H1 (cell line): ENCODE measurements around the gene FARP2. TPM values are rescaled to one million over a fixed set of nuclear protein-coding genes. Genes with fewer than 3 reads are reported as not detected.
A peak's percentile ranks its signal among the peaks of the same experiment; 100 is the strongest.

ENCODE experiments used
- CTCF ChIA-PET: fragments of 300-600 bp; sonication (Branson Sonifier 250); formaldehyde crosslinking; loops from one replicate; lab custom pipeline; 2021; ENCODE audit not compliant: partially characterized antibody; lab: Charles Lee
- POLR2A ChIA-PET: fragments of 300-600 bp; sonication (Branson Sonifier 250); formaldehyde crosslinking; loops from one replicate; lab custom pipeline; 2021; ENCODE audit warnings: inconsistent platforms; ENCODE audit not compliant: partially characterized antibody; lab: Charles Lee
- DNase-seq, 2 experiments: peaks; one replicate each; pipeline versions ENCODE4 v3.0.0 to v3.0.0-alpha.2; 2010 to 2022; ENCODE audit warnings: low spot score in 2 of 2, low read depth in 1 of 2, mixed read lengths in 1 of 2
- FAIRE-seq: peaks from 2 replicates; lab custom pipeline; 2011; peaks lifted over from hg19 to GRCh38; lab: Jason Lieb, UNC
- H2AFZ ChIP-seq: 2 replicates; pipeline ENCODE4 v1.8.1; 2012; ENCODE audit warnings: low read length, inconsistent platforms
- H2AK5ac ChIP-seq: 2 replicates; pipeline ENCODE4 v1.6.1; 2013; ENCODE audit warnings: low read depth, low read length
- H2BK120ac ChIP-seq: replicated peaks from 2 replicates; pipeline ENCODE3; 2013; ENCODE audit warnings: low read depth, low read length, inconsistent platforms
- H2BK12ac ChIP-seq: 2 replicates; pipeline ENCODE4 v1.6.1; 2013; ENCODE audit warnings: low read depth, low read length
- H2BK15ac ChIP-seq: 2 replicates; pipeline ENCODE4 v1.6.1; 2013; ENCODE audit warnings: low read length
- H2BK20ac ChIP-seq: 2 replicates; pipeline ENCODE4 v1.6.1; 2013; ENCODE audit warnings: low read length
- H2BK5ac ChIP-seq: 2 replicates; pipeline ENCODE4 v1.6.1; 2013; ENCODE audit warnings: low read depth, low read length
- H3K14ac ChIP-seq: 2 replicates; pipeline ENCODE4 v1.6.1; 2013; ENCODE audit warnings: inconsistent platforms; ENCODE audit not compliant: insufficient read length
- H3K18ac ChIP-seq: 2 replicates; pipeline ENCODE4 v1.6.1; 2013; ENCODE audit warnings: low read length; ENCODE audit errors: extremely low read depth
- H3K23ac ChIP-seq: 2 replicates; pipeline ENCODE4 v1.6.1; 2013; ENCODE audit warnings: inconsistent platforms; ENCODE audit not compliant: insufficient read length
- H3K23me2 ChIP-seq: 2 replicates; pipeline ENCODE4 v1.6.1; 2013; ENCODE audit warnings: low read depth, low read length
- H3K27ac ChIP-seq: 2 replicates; pipeline ENCODE4 v1.6.1; 2011; ENCODE audit warnings: low read depth, low read length, inconsistent platforms
- H3K27me3 ChIP-seq, 4 experiments: replicated peaks in 1 of 4; 1 replicate in 1 of 4; 2 replicates in 3 of 4; pipeline versions ENCODE4 v1.6.1 to v1.8.1; 2011 to 2013; ENCODE audit warnings: low read length in 3 of 4, mild to moderate bottlenecking in 3 of 4, inconsistent platforms in 2 of 4, mixed read lengths in 2 of 4, moderate library complexity in 1 of 4; ENCODE audit not compliant: control insufficient read depth in 3 of 4, insufficient read depth in 3 of 4; ENCODE audit errors: extremely low read depth in 1 of 4
- H3K36me3 ChIP-seq, 4 experiments: 2 replicates each; pipeline versions ENCODE4 v1.6.1 to v1.8.1; 2011 to 2013; ENCODE audit warnings: mild to moderate bottlenecking in 4 of 4, low read length in 3 of 4, moderate library complexity in 2 of 4, control low read depth in 1 of 4, inconsistent platforms in 1 of 4; ENCODE audit not compliant: insufficient read depth in 4 of 4, control insufficient read depth in 2 of 4
- H3K4ac ChIP-seq: replicated peaks from 2 replicates; pipeline ENCODE3; 2013; ENCODE audit warnings: low read length, low read depth, mixed read lengths, inconsistent platforms; ENCODE audit not compliant: insufficient read length
- H3K4me1 ChIP-seq, 4 experiments: replicated peaks in 1 of 4; 1 replicate in 1 of 4; 2 replicates in 3 of 4; pipeline versions ENCODE4 v1.6.1 to v1.8.1; 2011 to 2013; ENCODE audit warnings: low read length in 3 of 4, inconsistent platforms in 2 of 4, mixed read lengths in 1 of 4; ENCODE audit not compliant: insufficient read depth in 4 of 4, control insufficient read depth in 3 of 4
- H3K4me2 ChIP-seq, 2 experiments: 2 replicates each; pipeline versions ENCODE4 v1.6.1 to v1.8.1; 2011 to 2013; ENCODE audit warnings: low read depth in 2 of 2, low read length in 2 of 2, control low read depth in 1 of 2, inconsistent platforms in 1 of 2, mild to moderate bottlenecking in 1 of 2; ENCODE audit not compliant: insufficient read depth in 1 of 2
- H3K4me3 ChIP-seq, 4 experiments: fragments of 200-600, 300-600 bp in 1 of 4; sonication (generic), shearing (Covaris generic), sonication (Bioruptor Twin) in 1 of 4; 2 replicates each; pipeline versions ENCODE4 v1.5.1 to v1.8.1; 2011 to 2016; ENCODE audit warnings: low read length in 4 of 4, low read depth in 3 of 4, control low read depth in 2 of 4, inconsistent platforms in 2 of 4, mild to moderate bottlenecking in 2 of 4, mixed read lengths in 1 of 4, moderate library complexity in 1 of 4; ENCODE audit not compliant: insufficient read depth in 2 of 4; ENCODE audit errors: extremely low read depth in 1 of 4
- H3K56ac ChIP-seq: replicated peaks from 2 replicates; pipeline ENCODE3; 2013; ENCODE audit warnings: low read depth, mild to moderate bottlenecking, mixed read lengths, low read length, inconsistent platforms; ENCODE audit not compliant: insufficient read length
- H3K79me1 ChIP-seq: 2 replicates; pipeline ENCODE4 v1.6.1; 2013; ENCODE audit warnings: low read depth, low read length, control low read depth
- H3K79me2 ChIP-seq, 2 experiments: 2 replicates each; pipeline versions ENCODE4 v1.6.1 to v1.8.1; 2012 to 2013; ENCODE audit warnings: low read length in 2 of 2, mild to moderate bottlenecking in 2 of 2, inconsistent platforms in 1 of 2; ENCODE audit not compliant: insufficient read depth in 2 of 2, control insufficient read depth in 1 of 2
- H3K9ac ChIP-seq, 4 experiments: replicated peaks in 1 of 4; 1 replicate in 1 of 4; 2 replicates in 3 of 4; pipeline versions ENCODE4 v1.6.1 to v1.8.1; 2011 to 2013; ENCODE audit warnings: low read depth in 3 of 4, low read length in 3 of 4, control low read depth in 2 of 4, mild to moderate bottlenecking in 2 of 4, moderate library complexity in 2 of 4, inconsistent platforms in 1 of 4; ENCODE audit errors: extremely low read depth in 1 of 4
- H3K9me3 ChIP-seq, 2 experiments: 2 replicates each; pipeline versions ENCODE4 v1.6.1 to v1.8.1; 2012 to 2013; ENCODE audit warnings: mild to moderate bottlenecking in 2 of 2, moderate library complexity in 2 of 2, control low read depth in 1 of 2, inconsistent platforms in 1 of 2, low read depth in 1 of 2, low read length in 1 of 2, mixed read lengths in 1 of 2; ENCODE audit not compliant: insufficient read depth in 2 of 2
- H4K20me1 ChIP-seq, 2 experiments: replicated peaks in 1 of 2; 2 replicates each; pipeline versions ENCODE3 to v1.8.1; 2011 to 2013; ENCODE audit warnings: inconsistent platforms in 2 of 2, low read length in 2 of 2, mild to moderate bottlenecking in 1 of 2; ENCODE audit not compliant: insufficient read depth in 2 of 2, control insufficient read depth in 1 of 2
- H4K5ac ChIP-seq: 2 replicates; pipeline ENCODE4 v1.6.1; 2013; ENCODE audit warnings: low read length, low read depth, mixed read lengths, inconsistent platforms; ENCODE audit not compliant: insufficient read length
- H4K8ac ChIP-seq: 2 replicates; pipeline ENCODE4 v1.8.0; 2013; ENCODE audit warnings: mild to moderate bottlenecking, moderate library complexity, low read length, inconsistent platforms; ENCODE audit not compliant: insufficient read depth; ENCODE audit errors: extremely low read depth
- H4K91ac ChIP-seq: replicated peaks from 2 replicates; pipeline ENCODE3; 2013; ENCODE audit warnings: low read length, mixed read lengths, inconsistent platforms; ENCODE audit not compliant: insufficient read length
- ATF3 ChIP-seq: IDR thresholded peaks from 2 replicates; pipeline ENCODE4 v1.6.1; 2011; ENCODE audit warnings: low read depth, mild to moderate bottlenecking, low read length; ENCODE audit not compliant: insufficient read depth
- CHD2 ChIP-seq: IDR thresholded peaks from 2 replicates; pipeline ENCODE4 v1.6.1; 2012; ENCODE audit warnings: low read length, improper control_type of control experiment
- CTCF ChIP-seq, 3 experiments: IDR thresholded peaks; 1 replicate in 2 of 3; 2 replicates in 1 of 3; pipeline versions ENCODE4 v1.5.1 to v1.6.1; 2011; ENCODE audit warnings: low read length in 3 of 3, mild to moderate bottlenecking in 3 of 3, inconsistent platforms in 2 of 3, low read depth in 1 of 3, moderate library complexity in 1 of 3; ENCODE audit not compliant: insufficient read depth in 1 of 3; ENCODE audit errors: control extremely low read depth in 1 of 3
- MAFK ChIP-seq: IDR thresholded peaks from 2 replicates; pipeline ENCODE4 v1.6.1; 2012; ENCODE audit warnings: low read depth, mild to moderate bottlenecking, improper control_type of control experiment, low read length
- POU5F1 ChIP-seq: IDR thresholded peaks from 2 replicates; pipeline ENCODE4 v1.6.1; 2011; ENCODE audit warnings: low read depth, mild to moderate bottlenecking, low read length, moderate library complexity
- RFX5 ChIP-seq: IDR thresholded peaks from 2 replicates; pipeline ENCODE4 v1.6.1; 2011; ENCODE audit warnings: low read depth, low read length, improper control_type of control experiment, borderline replicate concordance
- SP4 ChIP-seq: IDR thresholded peaks from 2 replicates; pipeline ENCODE4 v1.6.1; 2012; ENCODE audit warnings: low read length, inconsistent platforms
- TAF7 ChIP-seq: optimal IDR thresholded peaks from 2 replicates; pipeline ENCODE3; 2011; ENCODE audit warnings: low read depth, mild to moderate bottlenecking, inconsistent platforms, low read length, moderate library complexity, borderline replicate concordance
- WGBS, 2 experiments: shearing (Covaris generic) in 1 of 2; methylation state at CpG; one replicate each; pipeline versions ENCODE4 v1.1.6 to v1.1.7; 2013 to 2015; ENCODE audit warnings: low lambda C conversion rate in 2 of 2, mixed read lengths in 2 of 2, inconsistent platforms in 1 of 2, low coverage in 1 of 2, missing lambda C conversion rate in 1 of 2; ENCODE audit not compliant: insufficient replicate concordance in 2 of 2, insufficient coverage in 1 of 2, insufficient read length in 1 of 2; ENCODE audit errors: extremely low coverage in 1 of 2, missing lambda C conversion rate in 1 of 2; 5-methylcytosine and 5-hydroxymethylcytosine counted together
- polyA plus RNA-seq, 7 experiments: library from polyadenylated mRNA; depleted of rRNA in 3 of 7; stranded (reverse) in 5 of 7; unstranded in 2 of 7; fragments of >200 nt in 5 of 7; fragments of 200-250 nt in 2 of 7; gene quantifications; 1 replicate in 5 of 7; 2 replicates in 1 of 7; 4 replicates in 1 of 7; pipeline versions ENCODE4 v1.2.1 to v1.2.3, GENCODE V29; 2011 to 2013; ENCODE audit warnings: missing spikeins in 2 of 7, mixed read lengths in 2 of 7
- total RNA-seq: library from RNA; stranded (reverse); fragmentation: NEBNext Ultra II Directional; extraction: Animal tissue kit (Norgen Biotek cat#: 25700); gene quantifications from 2 replicates; pipeline ENCODE4 v1.2.1, GENCODE V29; 2021

The FARP2 gene
- total and polyA plus RNA-seq, 2 of the 8 experiments (the other 6 are each of a cell fraction or from before 2014, with no cell fraction given): 12.4 to 33.4 TPM

- FAIRE-seq: no peak
- H3K9me3 ChIP-seq: no peaks in the 10 kb centered on the region
- peak overlapping the region; percentile 67 to 95 for H3K4me2 ChIP-seq
- peak overlapping the region; percentile 67 to 91 (median 78) for H3K4me3 ChIP-seq
- no peak overlapping the region for H2BK120ac ChIP-seq
- peaks cover 2 to 15% (median 11%) of the 10 kb centered on the region in 4 experiments for H3K4me1 ChIP-seq
- no peak for DNase-seq
- H2BK20ac ChIP-seq: no peak overlapping the region
- no peak overlapping the region for H2BK12ac ChIP-seq
- no peak overlapping the region for H3K4ac ChIP-seq
- peaks cover 0 to 9% (median 5%) of the 10 kb centered on the region in 4 experiments; a peak in 4 of 7 replicates for H3K27me3 ChIP-seq
- peak overlapping the region; percentile 10 for H3K14ac ChIP-seq
- H3K18ac ChIP-seq: no peak overlapping the region
- no peaks in the 10 kb centered on the region; a peak in 1 of 8 replicates for H3K36me3 ChIP-seq
- CTCF ChIA-PET: interaction anchor here (0.5 to 1.3 kb wide), 2 partner anchors 8 to 405 kb away, joined by 3 to 4 read pairs; partner anchors contain the start of gene MTERF4
- POLR2A ChIA-PET: interaction anchor here (0.6 to 10.2 kb wide), 7 partner anchors 8 to 132 kb away, joined by 3 to 104 read pairs (median 4); no protein-coding TSS in a partner anchor
- H2AFZ ChIP-seq: no peak overlapping the region
- H3K79me1 ChIP-seq: peaks cover 18% of the 10 kb centered on the region
- H3K56ac ChIP-seq: no peak overlapping the region
- H4K20me1 ChIP-seq: peaks cover 9 to 27% of the 10 kb centered on the region in 2 experiments
- H3K9ac ChIP-seq: peak overlapping the region in 1 of 4 experiments; percentile 53; a peak in 2 of 7 replicates
- H3K23ac ChIP-seq: no peak overlapping the region
- no peak overlapping the region; the same call in 1 of the 2 replicates for H4K8ac ChIP-seq
- peaks cover 17% of the 10 kb centered on the region for H3K23me2 ChIP-seq
- no peak overlapping the region for H2AK5ac ChIP-seq
- peaks cover 14 to 48% of the 10 kb centered on the region in 2 experiments for H3K79me2 ChIP-seq
- no peak overlapping the region for H4K5ac ChIP-seq
- no peak overlapping the region for H2BK5ac ChIP-seq
- 55% methylated on average over 19 of the region's 19 CpGs; no CpG with 5 or more reads in 1 of the 2 experiments for WGBS, 2 experiments
- TF ChIP-seq RFX5: no peak
- TF ChIP-seq POU5F1: no peak
- no peak for TF ChIP-seq TAF7
- TF ChIP-seq CTCF (IDR thresholded peaks at IDR 0.05; ENCODE audit: control extremely low read depth in 1 of 3, insufficient read depth in 1 of 3, low read depth in 1 of 3, low read length in 3 of 3): no peak
- TF ChIP-seq ATF3: no peak
- TF ChIP-seq SP4: no peak
- TF ChIP-seq MAFK: no peak
- no peak for TF ChIP-seq CHD2
- no peak overlapping the region for H2BK15ac ChIP-seq
- no peak overlapping the region for H3K27ac ChIP-seq
- H4K91ac ChIP-seq: no peak overlapping the region
Measured at GRCh38 chr2:241506793-241507429, 150.8 kb downstream of the FARP2 start.
